CD14-positive monocyte (primary cell): ENCODE measurements around the gene TOMM6. TPM values are rescaled to one million over a fixed set of nuclear protein-coding genes. Genes with fewer than 3 reads are reported as not detected.
"Not testable (repeated sequence)": the region's sequence is repeated elsewhere in the genome, so short reads cannot be mapped to it uniquely, and the experiment has no call there.

ENCODE experiments used
- DNase-seq, 3 donors: peaks; one replicate each; pipeline ENCODE4 v3.0.0-alpha.2; 2011 to 2022
- H2AFZ ChIP-seq: 2 replicates; pipeline ENCODE4 v1.6.0; 2012; ENCODE audit warnings: mild to moderate bottlenecking, low read depth, low read length, inconsistent platforms; ENCODE audit not compliant: insufficient read depth, poor library complexity, severe bottlenecking
- H3K27ac ChIP-seq, 2 donors: 1 replicate in 1 of 2; 2 replicates in 1 of 2; pipeline ENCODE4 v1.5.1; 2012 to 2013; ENCODE audit warnings: low read length in 2 of 2, control low read depth in 1 of 2, inconsistent platforms in 1 of 2, low read depth in 1 of 2, mild to moderate bottlenecking in 1 of 2
- H3K27me3 ChIP-seq, 2 donors: one replicate each; pipeline versions ENCODE4 v1.6.0 to v1.6.1; 2011 to 2013; ENCODE audit warnings: low read length in 2 of 2; ENCODE audit not compliant: control insufficient read depth in 2 of 2, insufficient read depth in 2 of 2
- H3K36me3 ChIP-seq, 2 donors: replicated peaks in 1 of 2; 1 replicate in 1 of 2; 2 replicates in 1 of 2; pipeline versions ENCODE4 v1.5.1 to v1.6.1; 2012 to 2013; ENCODE audit warnings: low read length in 2 of 2, control low read depth in 1 of 2, inconsistent platforms in 1 of 2, mild to moderate bottlenecking in 1 of 2; ENCODE audit not compliant: insufficient read depth in 2 of 2, control insufficient read depth in 1 of 2
- H3K4me1 ChIP-seq, 2 donors: 1 replicate in 1 of 2; 2 replicates in 1 of 2; pipeline versions ENCODE4 v1.5.1 to v1.6.1; 2012 to 2013; ENCODE audit warnings: low read length in 2 of 2, control low read depth in 1 of 2, inconsistent platforms in 1 of 2, mild to moderate bottlenecking in 1 of 2, moderate library complexity in 1 of 2; ENCODE audit not compliant: insufficient read depth in 2 of 2, control insufficient read depth in 1 of 2
- H3K4me2 ChIP-seq: replicated peaks from 2 replicates; pipeline ENCODE3; 2012; ENCODE audit warnings: low read length, moderate library complexity, mild to moderate bottlenecking; ENCODE audit not compliant: poor library complexity, severe bottlenecking; ENCODE audit errors: extremely low read depth
- H3K4me3 ChIP-seq, 3 experiments: fragments of 200-600 bp in 1 of 3; sonication (generic) in 1 of 3; replicated peaks in 1 of 3; 1 replicate in 2 of 3; 2 replicates in 1 of 3; pipeline ENCODE4 v1.5.1; 2011 to 2013; ENCODE audit warnings: low read length in 3 of 3, mild to moderate bottlenecking in 3 of 3, control low read depth in 2 of 3, low read depth in 2 of 3, inconsistent platforms in 1 of 3, moderate library complexity in 1 of 3
- H3K79me2 ChIP-seq: 2 replicates; pipeline ENCODE4 v1.6.0; 2012; ENCODE audit warnings: mild to moderate bottlenecking, control low read depth, inconsistent platforms, low read length, moderate library complexity; ENCODE audit not compliant: insufficient read depth
- H3K9ac ChIP-seq: 2 replicates; pipeline ENCODE4 v1.6.0; 2017; ENCODE audit warnings: low read length, mild to moderate bottlenecking; ENCODE audit not compliant: insufficient read depth, poor library complexity, severe bottlenecking
- H3K9me3 ChIP-seq, 2 donors: replicated peaks in 1 of 2; 1 replicate in 1 of 2; 2 replicates in 1 of 2; pipeline versions ENCODE4 v1.5.1 to v1.6.1; 2012 to 2013; ENCODE audit warnings: low read length in 2 of 2, control low read depth in 1 of 2; ENCODE audit not compliant: control insufficient read depth in 1 of 2, insufficient read depth in 1 of 2
- H4K20me1 ChIP-seq: 2 replicates; pipeline ENCODE4 v1.6.0; 2012; ENCODE audit warnings: mild to moderate bottlenecking, low read length, control low read depth, moderate library complexity; ENCODE audit not compliant: insufficient read depth
- H3K27ac Mint-ChIP-seq, 7 donors: one replicate each; pipeline ENCODE4 v1.8.0; 2020; ENCODE audit warnings: mild to moderate bottlenecking in 7 of 7, mixed read lengths in 7 of 7, moderate library complexity in 6 of 7, inconsistent platforms in 2 of 7
- H3K27me3 Mint-ChIP-seq, 3 donors: one replicate each; pipeline ENCODE4 v1.8.0; 2021 to 2022; ENCODE audit warnings: low read depth in 3 of 3, mild to moderate bottlenecking in 3 of 3, mixed read lengths in 3 of 3, moderate library complexity in 3 of 3, inconsistent platforms in 1 of 3
- H3K36me3 Mint-ChIP-seq, 2 donors: one replicate each; pipeline ENCODE4 v1.8.0; 2020; ENCODE audit warnings: mixed read lengths in 2 of 2, inconsistent platforms in 1 of 2, mild to moderate bottlenecking in 1 of 2
- H3K4me1 Mint-ChIP-seq: one replicate; pipeline ENCODE4 v1.8.0; 2020; ENCODE audit warnings: mild to moderate bottlenecking, mixed read lengths
- H3K4me3 Mint-ChIP-seq, 2 donors: one replicate each; pipeline ENCODE4 v1.8.0; 2020; ENCODE audit warnings: mild to moderate bottlenecking in 2 of 2, mixed read lengths in 2 of 2, moderate library complexity in 1 of 2
- H3K9me3 Mint-ChIP-seq, 7 donors: one replicate each; pipeline ENCODE4 v1.8.0; 2020 to 2022; ENCODE audit warnings: mixed read lengths in 7 of 7, mild to moderate bottlenecking in 6 of 7, moderate library complexity in 6 of 7, inconsistent platforms in 2 of 7
- WGBS: methylation state at CpG from one replicate; pipeline ENCODE4 v1.1.5; 2013; ENCODE audit warnings: missing lambda C conversion rate; ENCODE audit not compliant: insufficient coverage; 5-methylcytosine and 5-hydroxymethylcytosine counted together
- intact Hi-C, 2 donors: fragments of 100-400 bp; cut with micrococcal nuclease; formaldehyde crosslinking; loops; one replicate each; pipeline versions ENCODE4 v1.15.0 to v1.15.1; 2023
- polyA plus RNA-seq, 3 donors: library from polyadenylated mRNA; depleted of rRNA in 1 of 3; unstranded in 2 of 3; stranded (reverse) in 1 of 3; fragments of 300-500 nt in 2 of 3; fragments of >200 nt in 1 of 3; fragmentation: Illumina TruSeq in 2 of 3; gene quantifications; 1 replicate in 2 of 3; 2 replicates in 1 of 3; pipeline ENCODE4 v1.2.3, GENCODE V29; 2012 to 2021
- TF ChIP-seq, protein P1 (sequence below): fragments of 200-600 bp; IDR thresholded peaks from one replicate; pipeline ENCODE4 v1.8.0; 2022; ENCODE audit warnings: antibody characterized with exemption, mild to moderate bottlenecking

TOMM6 gene
- polyA plus RNA-seq, 3 donors: 271 to 382 (median 343) TPM

DNA sequence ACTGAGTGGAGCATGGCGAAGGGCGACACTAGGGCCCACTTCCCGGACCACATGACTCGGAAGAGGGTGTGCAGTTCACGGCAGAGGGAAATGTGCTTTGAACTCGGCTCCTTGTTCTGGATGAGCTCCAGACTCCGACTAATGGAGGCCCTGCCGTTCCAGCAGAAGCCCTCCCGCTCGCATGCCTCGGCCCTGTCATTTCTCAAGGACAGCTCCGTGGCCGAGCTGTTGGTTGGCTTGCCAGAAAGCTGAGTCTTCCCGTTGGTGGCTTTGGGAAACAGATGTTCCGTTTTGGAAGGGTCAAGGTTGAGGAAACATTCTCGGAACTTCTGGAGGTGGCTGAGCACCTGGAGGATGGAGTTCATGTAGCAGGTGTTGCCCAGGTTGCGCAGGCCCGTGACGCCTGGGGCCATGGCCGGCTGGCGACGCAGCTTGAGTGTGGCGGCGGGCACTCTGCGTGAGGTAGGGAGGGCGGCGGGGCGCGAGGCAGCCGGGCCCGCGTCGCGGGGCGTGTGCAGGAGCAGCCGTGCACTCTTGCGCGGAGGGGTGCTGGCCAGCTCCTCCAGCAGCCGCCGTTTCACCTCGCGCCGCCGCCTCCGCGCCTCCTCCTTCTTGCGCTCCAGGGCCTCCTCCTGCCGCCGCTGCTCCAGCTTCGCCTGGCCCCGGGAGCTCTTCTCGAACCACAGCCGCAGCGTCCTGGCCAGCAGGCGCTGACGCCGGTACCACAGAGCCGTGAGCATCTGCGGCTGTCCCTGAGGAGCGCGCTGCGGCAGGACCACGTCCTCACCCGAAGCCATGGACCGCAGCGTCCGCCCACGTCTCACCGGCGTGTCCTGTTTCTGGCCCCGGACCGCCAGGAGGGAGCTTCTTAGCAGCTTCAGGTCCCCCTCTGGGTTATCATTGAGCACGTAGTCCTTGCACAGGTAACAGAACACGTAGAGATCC lies 18.6 kb downstream of the TOMM6 start:
- Mint-ChIP-seq H3K36me3 (peaks cover 17 to 18% of the 10 kb centered on the region in 2 donors), H3K4me1 (no peaks in the 10 kb centered on the region), H3K4me3 (no peak overlapping the region), H3K27me3 (no peaks in the 10 kb centered on the region), H3K27ac (no peak overlapping the region), H3K9me3 (peaks cover 0 to 8% (median 0%) of the 10 kb centered on the region in 7 donors)
- H3K79me2 ChIP-seq: no peaks in the 10 kb centered on the region
- H3K9me3 ChIP-seq: no peaks in the 10 kb centered on the region
- no peak overlapping the region for H2AFZ ChIP-seq
- intact Hi-C loops: no loop called here
- no peak overlapping the region for H3K4me2 ChIP-seq
- no peaks in the 10 kb centered on the region for H3K4me1 ChIP-seq
- TF ChIP-seq, protein P1, sequence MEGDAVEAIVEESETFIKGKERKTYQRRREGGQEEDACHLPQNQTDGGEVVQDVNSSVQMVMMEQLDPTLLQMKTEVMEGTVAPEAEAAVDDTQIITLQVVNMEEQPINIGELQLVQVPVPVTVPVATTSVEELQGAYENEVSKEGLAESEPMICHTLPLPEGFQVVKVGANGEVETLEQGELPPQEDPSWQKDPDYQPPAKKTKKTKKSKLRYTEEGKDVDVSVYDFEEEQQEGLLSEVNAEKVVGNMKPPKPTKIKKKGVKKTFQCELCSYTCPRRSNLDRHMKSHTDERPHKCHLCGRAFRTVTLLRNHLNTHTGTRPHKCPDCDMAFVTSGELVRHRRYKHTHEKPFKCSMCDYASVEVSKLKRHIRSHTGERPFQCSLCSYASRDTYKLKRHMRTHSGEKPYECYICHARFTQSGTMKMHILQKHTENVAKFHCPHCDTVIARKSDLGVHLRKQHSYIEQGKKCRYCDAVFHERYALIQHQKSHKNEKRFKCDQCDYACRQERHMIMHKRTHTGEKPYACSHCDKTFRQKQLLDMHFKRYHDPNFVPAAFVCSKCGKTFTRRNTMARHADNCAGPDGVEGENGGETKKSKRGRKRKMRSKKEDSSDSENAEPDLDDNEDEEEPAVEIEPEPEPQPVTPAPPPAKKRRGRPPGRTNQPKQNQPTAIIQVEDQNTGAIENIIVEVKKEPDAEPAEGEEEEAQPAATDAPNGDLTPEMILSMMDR: no peak
- no peak overlapping the region for H3K4me3 ChIP-seq
- H3K27me3 ChIP-seq: no peaks in the 10 kb centered on the region
- DNase-seq: no peak
- no peak overlapping the region for H3K9ac ChIP-seq
- 98% methylated on average over 74 of the region's 74 CpGs for WGBS
- no peaks in the 10 kb centered on the region for H4K20me1 ChIP-seq
- H3K27ac ChIP-seq: no peak overlapping the region
- peaks cover 6 to 23% of the 10 kb centered on the region in 2 donors for H3K36me3 ChIP-seq

DNA sequence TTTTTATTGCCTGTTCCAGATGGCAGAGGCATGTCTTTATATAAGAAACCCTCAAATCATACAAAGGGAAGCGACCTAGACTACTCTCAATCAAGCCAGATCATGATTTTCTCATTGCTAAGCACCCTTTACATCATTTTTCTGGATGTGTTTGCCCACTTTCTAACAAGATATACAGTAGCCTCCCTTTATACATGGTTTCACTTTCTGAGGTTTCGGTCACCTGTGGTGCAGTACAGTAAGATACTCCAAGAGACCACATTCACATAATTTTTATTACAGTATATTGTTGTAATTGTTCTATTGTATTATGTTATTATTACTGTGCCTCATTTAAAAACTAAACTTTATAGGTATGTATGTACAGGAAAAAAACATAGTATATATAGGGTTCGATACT lies 23.6 kb downstream of the TOMM6 start:
- H3K4me2 ChIP-seq: no peak overlapping the region
- no peak overlapping the region for H3K27ac Mint-ChIP-seq
- no peaks in the 10 kb centered on the region for H3K79me2 ChIP-seq
- peaks cover 2 to 6% of the 10 kb centered on the region in 2 donors for H3K36me3 ChIP-seq
- intact Hi-C loops: no loop called here
- H3K9me3 Mint-ChIP-seq: peaks cover 0 to 7% (median 0%) of the 10 kb centered on the region in 7 donors
- DNase-seq: no peak
- no peak overlapping the region for H3K4me3 Mint-ChIP-seq
- no peak overlapping the region for H3K27ac ChIP-seq
- H4K20me1 ChIP-seq: no peaks in the 10 kb centered on the region
- no peaks in the 10 kb centered on the region for H3K27me3 ChIP-seq
- no peaks in the 10 kb centered on the region for H3K4me1 ChIP-seq
- TF ChIP-seq, protein P1: no peak
- no peak overlapping the region for H2AFZ ChIP-seq
- H3K27me3 Mint-ChIP-seq: no peaks in the 10 kb centered on the region
- no peak overlapping the region for H3K4me3 ChIP-seq
- no peak overlapping the region for H3K9ac ChIP-seq
- no peaks in the 10 kb centered on the region for H3K9me3 ChIP-seq
- H3K4me1 Mint-ChIP-seq: peaks cover 1% of the 10 kb centered on the region
- 100% methylated on average over 1 of the region's 3 CpGs for WGBS
- peaks cover 2 to 9% of the 10 kb centered on the region in 2 donors for H3K36me3 Mint-ChIP-seq

DNA sequence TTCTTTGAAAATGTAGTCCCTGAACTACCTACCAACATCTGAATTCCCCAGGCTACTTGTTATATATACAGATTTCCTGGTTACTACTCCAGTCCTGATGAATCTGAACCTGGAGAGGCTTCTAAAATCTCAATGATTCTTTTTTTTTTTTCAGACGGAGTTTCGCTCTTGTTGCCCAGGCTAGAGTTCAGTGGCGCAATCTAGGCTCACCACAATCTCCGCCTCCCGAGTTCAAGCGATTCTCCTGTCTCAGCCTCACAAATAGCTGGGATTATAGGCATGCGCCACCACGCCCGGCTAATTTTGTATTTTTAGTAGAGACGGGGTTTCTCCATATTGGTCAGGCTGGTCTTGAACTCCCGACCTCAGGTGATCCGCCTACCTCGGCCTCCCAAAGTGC lies 24.5 kb downstream of the TOMM6 start:
- H3K27ac ChIP-seq, H3K36me3 Mint-ChIP-seq, H3K9me3 ChIP-seq, H4K20me1 ChIP-seq, H3K27me3 Mint-ChIP-seq, intact Hi-C loops, H3K4me1 ChIP-seq, H3K27me3 ChIP-seq, H3K4me1 Mint-ChIP-seq, H3K27ac Mint-ChIP-seq, H3K9me3 Mint-ChIP-seq, H3K4me2 ChIP-seq, H3K9ac ChIP-seq, H2AFZ ChIP-seq, DNase-seq, H3K4me3 ChIP-seq, H3K36me3 ChIP-seq, H3K4me3 Mint-ChIP-seq, H3K79me2 ChIP-seq: not testable (repeated sequence)
- WGBS: 81% methylated on average over 7 of the region's 13 CpGs
